GM19193 (cell line): ENCODE data around the gene PKDCC.

ENCODE experiments used
- POLR2A ChIP-seq: IDR thresholded peaks from 4 replicates; pipeline ENCODE4 v1.6.1; 2011; ENCODE audit not compliant: insufficient read depth, insufficient read length; ENCODE audit errors: extremely low read depth

The PKDCC gene

GRCh38 chr2:42087137-42087856 lies 39.5 kb downstream of the PKDCC start:
- no peak for TF ChIP-seq POLR2A

DNA sequence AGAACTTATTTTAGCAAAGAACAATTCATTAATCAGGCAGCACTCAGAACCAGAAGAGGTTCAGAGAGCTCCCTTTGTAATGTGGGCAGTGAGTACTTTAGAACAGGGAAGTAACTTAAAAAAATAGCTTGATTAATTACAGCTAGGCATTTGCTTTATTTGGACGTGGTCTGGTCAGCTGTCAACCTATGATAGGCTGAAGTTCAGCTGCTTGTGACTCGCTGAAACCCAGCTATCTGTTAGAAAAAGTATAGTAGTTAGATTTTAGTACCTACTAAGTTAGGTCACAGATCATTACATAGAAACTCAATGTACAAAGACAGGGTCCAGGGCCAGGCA lies 40.0 kb downstream of the PKDCC start:
- TF ChIP-seq POLR2A, result no peak

DNA sequence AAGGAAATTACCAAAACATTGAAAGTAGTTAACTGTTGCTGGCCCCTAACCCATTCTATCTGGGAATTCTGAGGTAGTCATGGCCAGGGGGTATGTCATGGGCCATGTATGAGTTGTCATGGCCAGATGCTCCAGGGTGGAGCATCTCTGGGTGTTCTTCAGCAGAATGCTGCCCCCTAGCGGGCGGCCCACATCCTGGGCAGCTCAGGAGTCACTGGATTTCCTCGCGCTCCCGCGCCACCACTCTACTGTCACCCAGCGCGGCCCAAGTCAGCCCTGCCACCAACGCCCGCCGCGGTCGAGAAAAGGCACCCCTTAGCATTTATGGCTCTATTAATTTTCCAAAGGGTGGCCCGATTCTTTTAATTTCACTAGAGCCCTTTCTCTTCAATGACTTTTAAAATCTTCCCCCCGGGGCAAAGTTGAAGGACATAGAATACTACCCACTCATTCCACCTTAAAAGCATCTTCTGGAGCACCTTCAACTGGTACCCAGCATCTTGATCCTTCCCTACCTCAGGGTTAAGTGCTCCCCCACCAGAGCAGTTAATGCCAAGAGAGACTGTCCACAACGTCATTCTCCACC lies 41.6 kb downstream of the PKDCC start:
- TF ChIP-seq POLR2A, result no peak

DNA sequence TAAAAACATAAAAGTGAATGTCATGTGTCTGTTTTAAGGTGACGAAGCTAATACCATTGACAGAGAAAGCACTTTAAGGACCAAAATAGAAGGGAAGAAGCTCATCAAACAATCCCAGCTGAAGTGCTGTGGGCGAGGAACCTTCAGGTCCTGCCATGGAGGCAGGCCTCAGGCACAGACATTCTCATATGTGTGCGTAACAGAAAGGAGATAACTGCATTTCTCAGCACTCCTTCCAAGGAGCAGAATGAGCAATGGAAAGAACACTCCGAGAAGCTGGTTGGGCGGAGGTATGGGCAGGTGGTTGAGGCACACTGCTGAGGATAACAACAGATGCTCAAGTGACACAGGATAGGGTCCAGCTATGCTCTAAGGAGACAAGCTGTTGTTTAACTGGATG lies 42.4 kb downstream of the PKDCC start:
- no peak for TF ChIP-seq POLR2A

- TF ChIP-seq POLR2A, result no peak
These were observed 43.9 kb downstream of the PKDCC start for GRCh38 chr2:42091671-42092070.

- no peak for TF ChIP-seq POLR2A
These were observed 44.5 kb downstream of the PKDCC start for GRCh38 chr2:42092084-42092996.

DNA sequence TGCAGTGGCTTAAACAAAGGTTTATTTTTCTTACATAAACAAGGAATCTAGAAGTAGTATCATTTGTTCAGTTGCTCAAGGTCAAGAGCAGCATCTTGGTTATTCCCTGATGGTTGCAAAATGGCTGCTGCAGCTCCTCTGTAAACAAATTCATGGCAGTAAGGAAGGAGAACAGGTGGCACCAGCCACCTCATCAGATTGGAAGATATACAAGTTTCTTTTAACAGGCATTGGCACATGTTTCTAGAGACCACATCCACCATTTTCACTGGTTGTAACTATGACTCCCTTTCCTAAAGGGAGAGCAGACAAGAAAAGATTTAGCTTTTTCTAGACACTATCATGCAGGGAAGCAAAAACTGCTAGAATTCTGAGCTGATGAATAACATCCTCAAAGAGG lies 46.3 kb downstream of the PKDCC start:
- TF ChIP-seq POLR2A, result no peak

GRCh38 chr2:42095923-42096408 lies 48.1 kb downstream of the PKDCC start:
- TF ChIP-seq POLR2A, result no peak

GRCh38 chr2:42096869-42097591 lies 49.2 kb downstream of the PKDCC start:
- no peak for TF ChIP-seq POLR2A

DNA sequence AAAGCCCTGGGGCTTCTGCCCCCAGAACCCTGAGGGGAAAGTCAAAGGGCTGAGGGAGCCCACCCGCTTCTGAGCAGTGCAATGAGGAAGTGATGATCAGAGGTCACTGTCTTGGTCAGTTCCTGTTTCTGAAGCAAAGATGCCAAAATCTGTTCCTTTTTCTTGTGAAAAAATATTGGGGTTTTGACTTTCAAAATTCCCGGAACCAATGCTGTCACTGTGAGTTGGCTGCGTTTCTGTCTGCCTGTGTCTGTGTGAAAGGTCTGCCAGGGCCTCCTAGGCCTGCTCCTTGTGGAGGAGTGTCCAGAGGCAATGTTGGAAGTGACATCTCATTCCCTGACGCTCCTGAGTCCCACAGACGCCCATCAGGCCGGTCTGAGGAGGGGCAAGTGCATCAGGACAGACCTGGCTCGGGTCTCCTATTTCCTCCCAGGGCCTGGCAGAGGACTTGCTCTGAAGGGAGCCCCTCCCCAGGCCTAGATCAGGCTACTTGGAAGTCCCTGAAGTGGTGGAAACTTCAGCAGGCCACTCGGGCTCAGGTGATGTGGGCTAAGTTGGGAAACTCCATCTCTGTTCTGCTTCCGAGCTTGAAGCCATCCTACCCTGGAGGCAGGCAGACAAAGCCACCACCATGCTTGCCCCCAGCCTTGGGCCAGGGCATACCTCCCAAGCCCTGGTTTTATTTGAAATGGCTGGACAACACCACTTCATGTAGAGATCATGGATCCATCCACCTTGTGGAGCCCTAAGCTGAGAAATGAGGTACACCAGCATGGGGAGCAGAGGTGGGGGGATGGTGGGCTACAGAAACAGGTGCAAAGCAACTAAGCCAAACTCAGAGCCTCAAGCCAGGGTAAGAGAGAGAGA lies 51.0 kb downstream of the PKDCC start:
- no peak for TF ChIP-seq POLR2A

- TF ChIP-seq POLR2A, result no peak
These were observed 51.8 kb downstream of the PKDCC start for GRCh38 chr2:42099438-42100173.

GRCh38 chr2:42100683-42101205 lies 52.9 kb downstream of the PKDCC start:
- no peak for TF ChIP-seq POLR2A
